Transverse colon (tissue), 4 donors: ENCODE results near the gene DYTN. TPM values are rescaled to one million over a fixed set of nuclear protein-coding genes. Genes with fewer than 3 reads are reported as not detected.
A peak's percentile ranks its signal among the peaks of the same experiment; 100 is the strongest.

Experiments
- DNase-seq: peaks from one replicate; pipeline ENCODE4 v3.0.0-alpha.2; 2019
- H3K27ac ChIP-seq, 4 donors: fragments of 200-600 bp; sonication (generic); 2 replicates each; pipeline ENCODE4 v1.5.1; 2016 to 2018; ENCODE audit warnings: inconsistent platforms in 4 of 4
- H3K27me3 ChIP-seq: fragments of 200-600 bp; sonication (generic); 2 replicates; pipeline ENCODE4 v1.5.1; 2017; ENCODE audit warnings: inconsistent platforms
- H3K36me3 ChIP-seq, 4 donors: fragments of 200-600 bp; sonication (generic); 2 replicates each; pipeline ENCODE4 v1.5.1; 2017 to 2019; ENCODE audit warnings: inconsistent platforms in 4 of 4
- H3K4me1 ChIP-seq, 4 donors: fragments of 200-600 bp; sonication (generic); 2 replicates each; pipeline ENCODE4 v1.5.1; 2017 to 2020; ENCODE audit warnings: inconsistent platforms in 4 of 4
- H3K4me3 ChIP-seq, 4 donors: fragments of 200-600 bp; sonication (generic); 1 replicate in 1 of 4; 2 replicates in 3 of 4; pipeline versions ENCODE4 v1.5.1 to v1.6.1; 2017 to 2019; ENCODE audit warnings: inconsistent platforms in 4 of 4
- H3K9me3 ChIP-seq, 2 donors: fragments of 200-600 bp; sonication (generic); 2 replicates each; pipeline ENCODE4 v1.5.1; 2017 to 2019; ENCODE audit warnings: inconsistent platforms in 2 of 2
- CTCF ChIP-seq, 5 experiments: fragments of 200-600 bp in 3 of 5; fragments of 450-650 bp in 2 of 5; sonication (generic) in 3 of 5; IDR thresholded peaks; 1 replicate in 2 of 5; 2 replicates in 3 of 5; pipeline ENCODE4 v1.5.1; 2016 to 2017; ENCODE audit warnings: antibody characterized with exemption in 5 of 5, inconsistent platforms in 3 of 5, mild to moderate bottlenecking in 2 of 5, moderate library complexity in 1 of 5
- EP300 ChIP-seq: sonication (generic); formaldehyde crosslinking; IDR thresholded peaks from one replicate; pipeline ENCODE4 v1.6.1; 2017; ENCODE audit warnings: antibody characterized with exemption, low read depth
- POLR2A ChIP-seq: fragments of 450-650 bp; IDR thresholded peaks from one replicate; pipeline ENCODE4 v1.6.1; 2016; ENCODE audit warnings: antibody characterized with exemption, mild to moderate bottlenecking, moderate library complexity
- POLR2AphosphoS5 ChIP-seq, 3 donors: sonication (generic); formaldehyde crosslinking; IDR thresholded peaks; one replicate each; pipeline ENCODE4 v1.6.1; 2016; ENCODE audit warnings: antibody characterized with exemption in 3 of 3
- WGBS, 2 donors: methylation state at CpG; one replicate each; pipeline ENCODE4 v1.1.5; 2018; ENCODE audit warnings: low coverage in 1 of 2; 5-methylcytosine and 5-hydroxymethylcytosine counted together
- in situ Hi-C, 4 donors: fragments of 200-750 bp; cut with MboI; loops; one replicate each; pipeline versions ENCODE4 v1.15.0 to v1.15.1; 2017; ENCODE audit warnings: low sequenced_read_pairs in 3 of 4, low pct_ligation_motif_present in 1 of 4, low pct_unique_long_range_greater_than_20kb in 1 of 4
- intact Hi-C: fragments of 100-400 bp; cut with DNase I; formaldehyde crosslinking; loops from one replicate; pipeline ENCODE4 v1.15.1; 2023; ENCODE audit warnings: low total_unique reads
- total RNA-seq, 4 donors: library from RNA; depleted of rRNA; stranded (reverse); fragments of >200 nt; gene quantifications; one replicate each; pipeline ENCODE4 v1.1.0, GENCODE V29; 2016

The DYTN gene
- total RNA-seq, 4 donors from 2014 or later, result not detected

DNA sequence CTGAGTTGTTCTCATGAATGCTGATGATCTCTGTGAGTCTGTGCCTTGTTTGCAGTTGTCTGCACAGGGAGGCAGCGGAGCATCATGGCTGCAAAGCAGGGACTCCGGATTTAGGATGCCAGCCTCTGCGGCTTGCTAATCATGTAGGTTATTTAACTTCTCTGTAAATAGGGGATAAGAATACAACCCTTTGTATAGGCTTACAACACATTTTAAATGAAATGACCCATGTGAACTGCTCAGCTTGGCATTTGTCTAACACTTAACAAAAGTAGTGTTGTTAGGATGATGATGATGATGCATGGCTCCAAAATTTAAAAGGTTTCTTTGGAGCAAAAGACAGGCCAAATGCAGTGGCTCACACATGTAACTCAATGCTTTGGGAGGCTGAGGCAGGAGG lies 19.4 kb downstream of the DYTN start:
- in situ Hi-C loops (loop anchor here in 3 of 4 donors (10.0 to 25.0 kb wide), 5 partner anchors 76 to 776 kb away; no protein-coding TSS in a partner anchor), intact Hi-C loops (loop anchor here (10.0 kb wide), 1 partner anchor 766 kb away; no protein-coding TSS in a partner anchor)
- Histone ChIP-seq H3K4me1 (no peaks in the 10 kb centered on the region), H3K9me3 (no peaks in the 10 kb centered on the region), H3K4me3 (no peak overlapping the region), H3K36me3 (no peaks in the 10 kb centered on the region), H3K27me3 (peaks cover 14% of the 10 kb centered on the region), H3K27ac (no peak overlapping the region)
- TF ChIP-seq POLR2A (no peak), CTCF (IDR thresholded peaks at IDR 0.05) (no peak), POLR2AphosphoS5 (IDR thresholded peaks at IDR 0.05) (no peak), EP300 (no peak)
- no peak for DNase-seq
- WGBS, 2 donors, result 60 to 90% methylated on average over 1 to 3 of the region's 3 CpGs

DNA sequence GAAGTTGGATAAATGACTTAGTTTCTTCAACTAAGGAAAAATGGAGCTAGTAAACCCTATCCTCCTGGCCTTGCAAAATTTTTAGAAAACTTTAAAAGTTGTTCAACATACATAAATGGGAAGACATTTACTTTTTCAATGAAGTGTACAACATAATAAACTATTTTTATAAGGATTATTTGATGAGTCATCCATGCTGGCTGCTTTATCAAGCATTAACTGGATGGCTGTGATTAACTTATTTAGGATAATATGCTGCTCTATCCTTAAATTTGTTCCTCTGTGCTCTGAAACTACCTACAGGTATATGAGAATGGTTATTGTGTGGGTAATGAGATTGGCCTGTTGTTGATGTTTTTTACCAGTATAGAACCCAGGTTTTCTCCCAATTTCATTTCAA lies 21.3 kb downstream of the DYTN start:
- no peak for TF ChIP-seq CTCF (IDR thresholded peaks at IDR 0.05)
- no peak for TF ChIP-seq POLR2A
- no peak for TF ChIP-seq POLR2AphosphoS5 (IDR thresholded peaks at IDR 0.05)
- no peak for TF ChIP-seq EP300
- Histone ChIP-seq H3K36me3 (no peaks in the 10 kb centered on the region), H3K27ac (no peak overlapping the region), H3K27me3 (peaks cover 13% of the 10 kb centered on the region), H3K4me3 (no peak overlapping the region), H3K9me3 (no peaks in the 10 kb centered on the region), H3K4me1 (no peaks in the 10 kb centered on the region)
- in situ Hi-C loops (loop anchor here in 3 of 4 donors (10.0 to 25.0 kb wide), 5 partner anchors 78 to 778 kb away; no protein-coding TSS in a partner anchor), intact Hi-C loops (loop anchor here (10.0 kb wide), 1 partner anchor 768 kb away; no protein-coding TSS in a partner anchor)
- no peak for DNase-seq

DNA sequence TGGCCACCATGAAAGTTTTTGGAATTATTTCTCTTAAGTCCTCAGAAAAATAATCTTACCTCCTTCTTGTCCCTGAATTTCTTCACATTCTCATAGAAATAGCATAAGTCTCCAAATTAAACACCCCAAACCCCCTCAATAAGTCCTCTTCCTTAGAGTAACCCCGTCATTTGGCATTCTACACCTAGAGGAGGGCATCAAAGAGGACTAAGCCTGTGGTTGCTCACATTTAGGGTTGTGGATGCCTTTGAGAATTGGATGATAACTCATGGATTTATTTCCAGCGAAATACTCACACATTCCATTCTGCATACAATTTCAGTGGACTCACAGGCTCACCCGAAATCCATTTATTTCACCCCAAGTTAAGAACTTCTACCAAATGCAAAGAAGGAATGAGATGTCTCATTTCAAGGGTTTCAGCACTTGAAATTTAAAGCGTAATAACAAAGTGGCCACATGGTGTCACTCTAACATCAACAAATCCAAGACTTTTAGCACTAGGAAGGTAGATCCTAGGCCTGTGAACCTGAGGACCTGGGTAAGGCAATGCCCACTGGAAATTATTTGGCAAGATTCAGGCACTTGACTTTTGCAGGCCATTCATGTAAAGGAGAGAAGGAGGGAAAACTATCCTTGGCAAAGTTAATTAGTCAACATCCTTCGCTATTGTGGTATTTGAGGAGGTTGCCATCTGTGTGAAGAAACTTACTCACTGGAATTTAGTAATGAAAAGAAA lies 24.6 kb downstream of the DYTN start:
- Histone ChIP-seq H3K27me3 (no peaks in the 10 kb centered on the region), H3K27ac (no peak overlapping the region), H3K4me1 (no peaks in the 10 kb centered on the region), H3K9me3 (no peaks in the 10 kb centered on the region), H3K4me3 (no peak overlapping the region), H3K36me3 (no peaks in the 10 kb centered on the region)
- DNase-seq, result no peak
- WGBS, 2 donors, result 27 to 44% methylated on average over 2 to 5 of the region's 5 CpGs
- TF ChIP-seq CTCF (IDR thresholded peaks at IDR 0.05) (peak; percentile 51 to 71 (median 58)), EP300 (no peak)
- intact Hi-C loops, result loop anchor here (10.0 kb wide), 1 partner anchor 771 kb away; no protein-coding TSS in a partner anchor
- in situ Hi-C loops, result loop anchor here in 3 of 4 donors (5.0 to 25.0 kb wide), 6 partner anchors 81 to 781 kb away; no protein-coding TSS in a partner anchor

DNA sequence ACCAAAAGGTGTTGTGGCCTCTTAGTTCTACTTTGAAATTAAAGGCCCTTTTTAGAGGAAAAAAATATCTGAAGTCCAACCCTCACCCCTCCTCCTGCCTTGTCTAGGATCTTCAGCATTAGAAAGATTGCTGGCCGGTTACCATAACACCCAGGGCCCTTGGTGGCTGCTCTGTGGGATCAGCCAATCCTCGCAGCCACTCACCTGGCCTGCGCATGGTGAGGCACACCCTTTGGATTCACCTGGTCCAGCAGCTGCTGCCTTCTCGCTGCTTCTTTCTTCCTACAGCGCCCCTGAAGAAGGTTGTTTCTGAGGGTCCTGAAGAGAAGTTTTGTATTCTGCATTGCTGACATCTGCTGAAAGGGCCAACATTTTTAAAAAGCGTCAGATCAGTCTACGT lies 25.2 kb downstream of the DYTN start:
- no peaks in the 10 kb centered on the region for H3K36me3 ChIP-seq
- in situ Hi-C loops (loop anchor here in 3 of 4 donors (5.0 to 25.0 kb wide), 6 partner anchors 82 to 782 kb away; no protein-coding TSS in a partner anchor), intact Hi-C loops (loop anchor here (10.0 kb wide), 1 partner anchor 772 kb away; no protein-coding TSS in a partner anchor)
- H3K4me3 ChIP-seq, result no peak overlapping the region
- H3K27me3 ChIP-seq, result no peaks in the 10 kb centered on the region
- TF ChIP-seq POLR2A (no peak), EP300 (no peak), CTCF (IDR thresholded peaks at IDR 0.05) (no peak), POLR2AphosphoS5 (IDR thresholded peaks at IDR 0.05) (no peak)
- DNase-seq, result no peak
- no peak overlapping the region for H3K27ac ChIP-seq
- H3K9me3 ChIP-seq, result no peaks in the 10 kb centered on the region
- H3K4me1 ChIP-seq, result no peaks in the 10 kb centered on the region
- 73 to 74% methylated on average over 3 to 7 of the region's 7 CpGs for WGBS, 2 donors
